GM12891 (cell line): ENCODE measurements around the gene NRP2. TPM values are rescaled to one million over a fixed set of nuclear protein-coding genes. Genes with fewer than 3 reads are reported as not detected.
A peak's percentile ranks its signal among the peaks of the same experiment; 100 is the strongest.

Experiments used
- DNase-seq: peaks from one replicate; pipeline ENCODE4 v3.0.0; 2011; ENCODE audit warnings: low spot score; ENCODE audit not compliant: insufficient read length
- FAIRE-seq: peaks from 2 replicates; lab custom pipeline; 2011; peaks lifted over from hg19 to GRCh38; lab: Jason Lieb, UNC
- PAX5 ChIP-seq: IDR thresholded peaks from 2 replicates; pipeline ENCODE4 v1.6.1; 2011; ENCODE audit warnings: low read length, moderate library complexity, mild to moderate bottlenecking; ENCODE audit not compliant: insufficient read depth, severe bottlenecking
- POLR2A ChIP-seq: IDR thresholded peaks from 2 replicates; pipeline ENCODE4 v1.6.1; 2011; ENCODE audit warnings: low read depth, low read length, control low read depth
- POLR2AphosphoS5 ChIP-seq: IDR thresholded peaks from 2 replicates; pipeline ENCODE4 v1.6.1; 2011; ENCODE audit warnings: low read depth, low read length, control low read depth
- POU2F2 ChIP-seq: IDR thresholded peaks from 2 replicates; pipeline ENCODE4 v1.6.1; 2011; ENCODE audit warnings: low read depth, mild to moderate bottlenecking, control low read depth, low read length, moderate library complexity
- SPI1 ChIP-seq: IDR thresholded peaks from 2 replicates; pipeline ENCODE4 v1.6.1; 2011; ENCODE audit warnings: low read depth, low read length, control low read depth
- TAF1 ChIP-seq: IDR thresholded peaks from 2 replicates; pipeline ENCODE4 v1.6.1; 2011; ENCODE audit warnings: low read depth, low read length, control low read depth
- polyA plus RNA-seq: library from polyadenylated mRNA; unstranded; fragments of >200 nt; gene quantifications from one replicate; pipeline ENCODE4 v1.2.1, GENCODE V29; 2012; ENCODE audit warnings: low read depth, missing spikeins, inconsistent platforms; ENCODE audit not compliant: missing spikeins

NRP2 gene, protein sequence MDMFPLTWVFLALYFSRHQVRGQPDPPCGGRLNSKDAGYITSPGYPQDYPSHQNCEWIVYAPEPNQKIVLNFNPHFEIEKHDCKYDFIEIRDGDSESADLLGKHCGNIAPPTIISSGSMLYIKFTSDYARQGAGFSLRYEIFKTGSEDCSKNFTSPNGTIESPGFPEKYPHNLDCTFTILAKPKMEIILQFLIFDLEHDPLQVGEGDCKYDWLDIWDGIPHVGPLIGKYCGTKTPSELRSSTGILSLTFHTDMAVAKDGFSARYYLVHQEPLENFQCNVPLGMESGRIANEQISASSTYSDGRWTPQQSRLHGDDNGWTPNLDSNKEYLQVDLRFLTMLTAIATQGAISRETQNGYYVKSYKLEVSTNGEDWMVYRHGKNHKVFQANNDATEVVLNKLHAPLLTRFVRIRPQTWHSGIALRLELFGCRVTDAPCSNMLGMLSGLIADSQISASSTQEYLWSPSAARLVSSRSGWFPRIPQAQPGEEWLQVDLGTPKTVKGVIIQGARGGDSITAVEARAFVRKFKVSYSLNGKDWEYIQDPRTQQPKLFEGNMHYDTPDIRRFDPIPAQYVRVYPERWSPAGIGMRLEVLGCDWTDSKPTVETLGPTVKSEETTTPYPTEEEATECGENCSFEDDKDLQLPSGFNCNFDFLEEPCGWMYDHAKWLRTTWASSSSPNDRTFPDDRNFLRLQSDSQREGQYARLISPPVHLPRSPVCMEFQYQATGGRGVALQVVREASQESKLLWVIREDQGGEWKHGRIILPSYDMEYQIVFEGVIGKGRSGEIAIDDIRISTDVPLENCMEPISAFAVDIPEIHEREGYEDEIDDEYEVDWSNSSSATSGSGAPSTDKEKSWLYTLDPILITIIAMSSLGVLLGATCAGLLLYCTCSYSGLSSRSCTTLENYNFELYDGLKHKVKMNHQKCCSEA
- 0.55 TPM for polyA plus RNA-seq

DNA sequence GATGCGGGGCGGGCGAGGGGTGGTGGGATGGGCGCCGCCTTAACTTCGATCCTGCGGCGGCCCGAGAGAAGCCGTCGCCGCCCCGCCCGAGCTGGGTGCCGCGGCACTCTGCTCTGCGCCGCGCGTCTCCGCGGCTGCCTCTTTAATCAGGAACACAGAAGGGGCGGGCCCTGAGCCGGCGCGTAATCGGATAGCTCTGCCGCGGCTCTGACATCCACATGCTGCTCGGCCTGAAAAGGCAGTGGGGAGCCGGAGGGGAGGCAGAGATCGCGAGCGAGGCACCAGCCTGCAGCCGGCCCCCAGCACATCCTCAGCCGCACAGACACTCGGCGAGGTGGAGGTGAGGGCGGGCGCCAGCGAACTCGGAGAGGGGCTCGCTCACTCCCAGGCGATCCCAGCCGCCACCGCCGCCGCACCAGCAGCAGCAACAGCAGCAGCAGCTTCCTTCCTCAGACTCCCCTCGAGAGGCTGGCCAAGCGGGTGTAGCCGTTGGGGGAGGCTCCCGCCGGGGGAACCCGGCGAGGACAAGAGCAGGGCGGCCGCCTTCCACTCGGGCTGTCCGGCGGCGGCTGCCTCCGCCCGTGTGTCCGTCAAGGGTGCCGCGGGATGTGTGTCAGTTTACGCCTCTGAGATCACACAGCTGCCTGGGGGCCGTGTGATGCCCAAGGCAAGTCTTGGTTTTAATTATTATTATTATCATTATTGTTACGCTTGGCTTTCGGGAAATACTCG, at the start of gene NRP2:
Gene NRP2, plus strand, starts transcription at position 263 of the 732 bp plus-strand sequence. CDS start 790 bp downstream, outside the sequence.
- no peak for TF ChIP-seq TAF1
- no peak for TF ChIP-seq POLR2AphosphoS5
- no peak for TF ChIP-seq SPI1
- no peak for TF ChIP-seq POLR2A
- TF ChIP-seq POU2F2: no peak
- TF ChIP-seq PAX5: no peak
- FAIRE-seq (peak; percentile 71), DNase-seq (peak; percentile 52)

DNA sequence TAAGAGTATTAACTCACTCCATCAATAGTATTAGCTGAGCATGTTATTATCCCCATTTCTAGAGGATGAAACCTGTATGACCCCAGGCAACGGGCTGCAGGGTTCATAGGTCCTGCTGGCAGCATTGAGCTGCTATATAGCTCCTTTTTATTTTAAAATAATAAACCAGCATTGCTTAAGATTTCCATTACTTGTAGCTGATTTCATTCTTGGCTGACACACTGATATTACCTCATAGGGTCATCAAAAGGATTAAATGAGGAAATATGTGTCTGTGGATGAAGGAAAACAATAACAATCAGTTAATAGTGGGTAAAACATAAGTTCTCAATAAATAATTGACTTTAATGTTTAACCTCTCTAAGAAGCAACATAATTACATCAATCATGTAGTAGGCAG, 48.3 kb upstream of the NRP2 start:
- DNase-seq (no peak), FAIRE-seq (no peak)
- TF ChIP-seq POLR2A: no peak
- no peak for TF ChIP-seq TAF1
- no peak for TF ChIP-seq PAX5
- TF ChIP-seq SPI1: no peak
- TF ChIP-seq POLR2AphosphoS5: no peak
- no peak for TF ChIP-seq POU2F2

DNA sequence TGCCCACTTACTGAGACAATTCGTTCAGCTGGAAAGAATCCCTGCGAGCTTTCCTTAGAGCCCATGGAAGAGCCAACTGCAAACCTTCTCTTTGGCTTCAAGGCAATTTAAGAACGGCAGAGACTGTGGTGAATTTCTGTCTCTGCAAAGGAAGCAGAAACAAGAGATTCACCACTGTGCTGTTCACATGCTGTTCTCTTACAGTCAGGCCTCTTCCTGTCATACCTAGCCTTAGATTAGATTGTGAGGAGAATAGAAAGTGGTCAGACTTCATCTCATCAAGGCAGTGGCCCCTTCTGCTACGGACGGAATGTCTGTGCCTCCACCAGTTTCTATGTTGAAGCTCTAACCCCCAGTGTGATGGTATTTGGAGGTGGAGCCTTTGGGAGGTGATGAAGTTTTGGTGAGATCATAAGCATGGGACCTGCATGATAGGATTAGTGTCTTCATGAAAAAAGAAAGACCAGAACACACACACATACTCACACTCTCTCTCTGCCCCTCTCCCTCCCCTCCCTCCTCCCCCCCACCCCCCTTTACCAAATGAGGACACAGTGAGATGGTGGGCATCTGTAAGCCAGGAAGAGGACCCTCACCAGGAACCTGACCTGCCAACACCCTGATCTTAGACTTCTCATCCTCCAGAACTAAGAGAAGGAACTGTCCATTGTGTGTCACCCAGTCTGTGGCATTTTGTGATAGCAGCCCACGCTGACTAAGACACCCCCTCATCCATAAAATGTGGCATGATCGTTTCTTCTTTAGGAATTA, 45.6 kb upstream of the NRP2 start:
- DNase-seq (no peak), FAIRE-seq (no peak)

DNA sequence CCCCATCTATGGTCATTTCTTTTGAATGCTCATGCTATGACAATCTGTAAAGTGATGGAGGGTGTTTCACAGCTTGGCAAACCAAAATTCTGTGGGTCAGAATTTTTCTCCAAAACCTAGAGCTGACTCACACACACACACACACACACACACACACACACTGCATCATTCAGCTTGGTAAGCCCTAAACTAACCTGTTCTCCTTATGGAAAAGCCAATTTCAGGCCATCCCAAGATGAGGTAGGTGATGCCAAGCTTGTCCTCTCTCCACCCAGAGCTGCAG, 45.0 kb upstream of the NRP2 start:
- no peak for DNase-seq
- no peak for TF ChIP-seq POLR2AphosphoS5
- no peak for TF ChIP-seq SPI1

More for the DNA sequence above, 45.6 kb upstream of the NRP2 start:
- TF ChIP-seq TAF1 (no peak), PAX5 (no peak), SPI1 (no peak), POLR2A (no peak)

DNA sequence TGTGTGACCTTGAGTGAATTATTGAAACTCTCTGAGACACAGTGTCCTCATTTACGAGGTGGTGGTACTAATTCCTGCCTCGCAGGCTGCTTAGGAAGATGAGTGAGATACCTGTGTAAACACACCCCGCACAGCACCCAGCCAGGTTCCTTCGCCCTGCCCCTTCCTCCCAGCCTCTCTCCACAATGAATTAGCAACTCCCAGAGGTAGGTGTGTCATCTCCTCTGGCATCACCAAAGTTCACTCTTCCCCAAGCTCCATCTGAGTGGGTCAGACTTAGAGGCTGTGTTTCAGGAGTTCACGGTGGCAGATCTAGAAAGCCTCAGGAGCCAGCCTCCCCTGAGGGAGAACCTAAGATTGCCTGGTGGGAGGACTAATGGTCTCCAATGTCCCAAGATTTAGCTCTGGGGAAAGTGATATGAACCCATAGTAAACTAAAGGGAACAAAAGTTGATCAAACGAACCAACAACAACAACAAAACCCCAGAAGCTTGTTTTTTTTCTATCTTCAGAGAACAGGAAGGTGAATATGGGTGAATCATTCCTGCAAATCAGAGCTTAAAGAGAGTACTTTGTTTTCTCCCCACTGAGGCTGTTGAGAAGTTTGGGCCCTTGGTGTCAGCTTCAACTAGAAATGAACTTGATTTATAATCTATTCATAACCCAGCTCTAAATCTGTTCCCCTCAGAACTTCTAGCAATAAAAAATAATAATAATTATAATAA, 44.4 kb upstream of the NRP2 start:
- FAIRE-seq (no peak), DNase-seq (no peak)
- TF ChIP-seq POU2F2 (no peak), SPI1 (no peak), POLR2A (no peak), PAX5 (no peak), TAF1 (no peak), POLR2AphosphoS5 (no peak)

More for the DNA sequence above, 45.0 kb upstream of the NRP2 start:
- no peak for FAIRE-seq

DNA sequence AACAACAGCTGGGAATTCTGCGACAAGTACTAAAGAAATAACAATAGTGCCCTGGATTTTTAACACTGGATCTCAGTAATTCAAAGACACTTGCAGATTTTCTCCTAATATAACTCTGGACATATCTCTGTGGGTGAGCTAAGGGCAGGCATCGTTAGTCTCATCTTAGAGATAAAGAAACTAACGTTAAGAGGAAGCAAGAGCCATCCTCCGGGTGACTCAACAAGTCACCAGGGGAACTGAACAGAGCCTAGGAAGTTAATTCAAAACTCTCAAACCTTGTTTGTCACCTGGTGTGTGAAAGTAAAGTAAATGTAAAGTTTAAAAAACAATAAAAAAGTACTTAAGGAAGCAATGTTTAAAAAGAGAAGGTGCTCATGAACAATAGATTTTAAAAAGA, 41.6 kb upstream of the NRP2 start:
- no peak for FAIRE-seq
- TF ChIP-seq SPI1 (no peak), PAX5 (no peak), POLR2AphosphoS5 (no peak), TAF1 (no peak), POLR2A (no peak), POU2F2 (no peak)
- no peak for DNase-seq

DNA sequence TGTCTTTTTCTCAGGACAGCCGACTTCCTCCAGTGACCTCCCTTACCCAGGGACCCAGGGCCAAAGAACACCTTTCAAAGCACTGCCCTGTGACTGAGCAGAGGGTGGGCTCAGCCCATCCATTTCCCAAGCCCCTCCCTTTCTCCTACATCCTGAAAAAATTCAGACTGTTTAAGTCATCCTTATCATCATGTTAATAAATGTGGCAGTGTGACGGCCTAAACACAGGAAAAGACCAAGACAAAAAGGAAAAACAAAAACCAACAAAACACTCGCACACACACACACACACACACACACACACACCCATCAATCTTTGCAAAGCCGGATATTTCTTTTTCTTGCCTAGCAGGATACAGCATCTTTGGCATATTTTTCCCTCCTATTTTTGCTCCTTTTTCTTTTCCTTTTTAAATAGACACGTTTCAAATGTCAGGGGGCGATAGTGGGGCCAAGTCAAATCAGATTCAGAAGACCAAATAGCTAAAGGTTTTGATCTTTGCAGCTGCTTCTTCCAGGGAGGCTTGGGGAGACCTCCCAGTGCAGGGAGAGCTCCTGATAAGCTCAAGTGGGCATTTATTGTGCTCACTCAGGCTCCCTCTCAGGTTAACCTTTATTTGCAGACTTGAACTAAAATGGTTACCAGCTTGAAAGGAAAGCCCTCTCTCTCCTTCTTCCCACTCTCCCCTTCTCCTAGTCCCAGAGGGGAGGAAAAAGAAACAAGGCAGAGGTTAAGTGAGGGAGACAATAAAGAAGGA, 39.5 kb upstream of the NRP2 start:
- FAIRE-seq (no peak), DNase-seq (no peak)
- TF ChIP-seq POLR2A (no peak), TAF1 (no peak), PAX5 (no peak), POLR2AphosphoS5 (no peak), POU2F2 (no peak), SPI1 (no peak)

DNA sequence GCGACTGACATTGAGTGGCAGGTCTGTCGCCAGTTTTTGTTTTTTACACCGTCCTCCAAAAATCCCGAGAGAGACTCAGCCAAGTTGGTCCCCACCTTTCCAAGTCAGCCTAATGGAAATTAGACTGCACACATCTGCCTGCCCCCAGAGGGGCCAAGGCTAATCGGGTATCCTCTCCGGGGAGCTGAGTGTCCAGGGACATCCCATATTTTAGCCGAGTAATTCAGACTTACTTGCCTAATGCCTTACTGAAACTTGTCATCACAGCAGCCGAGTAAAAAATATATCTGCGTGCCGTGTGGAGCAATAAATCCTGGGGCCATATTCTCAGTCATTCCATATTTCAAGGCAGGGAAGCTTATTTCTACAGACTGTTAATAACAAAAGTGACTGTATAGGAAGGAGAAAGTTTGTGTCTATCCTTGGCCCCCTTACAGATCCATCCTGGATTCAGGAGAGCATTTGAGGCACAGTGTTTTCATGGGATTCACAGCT, 38.9 kb upstream of the NRP2 start:
- TF ChIP-seq POLR2AphosphoS5 (no peak), TAF1 (no peak), SPI1 (no peak), PAX5 (no peak), POU2F2 (no peak), POLR2A (no peak)
- no peak for DNase-seq
- no peak for FAIRE-seq
